Stimulated activated CD4-positive, alpha-beta T cell treated with anti-CD3 and anti-CD28 coated beads, Interleukin-1b, Interleukin-23, amount 100 ng/mL, for 1 hour (primary cell): ENCODE results near the gene RASAL2.

ENCODE experiments used
- DNase-seq, 2 donors: peaks; one replicate each; pipeline ENCODE4 v3.0.0-alpha.2; 2020; ENCODE audit warnings: low read depth in 2 of 2

Gene RASAL2

DNA sequence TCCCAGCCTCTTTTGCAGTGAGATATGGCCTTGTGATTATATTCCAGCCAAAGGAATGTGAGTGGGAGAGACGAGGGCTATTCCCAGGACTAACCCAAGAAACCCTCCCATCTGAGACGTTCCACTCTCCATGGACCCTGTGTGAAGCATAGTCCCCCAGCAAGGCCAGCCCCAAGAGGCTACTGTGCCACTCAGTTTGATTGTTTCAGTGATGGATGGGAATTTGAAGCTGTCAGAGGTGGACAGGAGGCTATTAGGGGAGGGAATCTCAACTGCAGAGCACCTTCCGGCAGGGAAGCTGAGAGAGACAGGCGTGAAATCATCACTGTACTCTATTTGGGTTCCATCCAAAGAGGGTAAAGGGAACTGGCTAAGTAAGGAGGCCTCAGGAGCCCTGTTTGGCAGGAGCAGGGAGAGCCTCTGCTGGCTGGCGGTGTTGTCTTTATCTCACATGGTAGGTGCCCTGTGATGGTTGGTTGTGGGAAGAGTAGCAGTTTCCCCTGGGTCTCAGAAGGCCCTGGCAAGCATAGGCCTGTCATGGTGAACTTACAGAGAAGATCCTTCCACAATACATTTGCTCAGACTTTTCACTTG, 415.6 kb downstream of the RASAL2 start:
- DNase-seq, result no peak

DNA sequence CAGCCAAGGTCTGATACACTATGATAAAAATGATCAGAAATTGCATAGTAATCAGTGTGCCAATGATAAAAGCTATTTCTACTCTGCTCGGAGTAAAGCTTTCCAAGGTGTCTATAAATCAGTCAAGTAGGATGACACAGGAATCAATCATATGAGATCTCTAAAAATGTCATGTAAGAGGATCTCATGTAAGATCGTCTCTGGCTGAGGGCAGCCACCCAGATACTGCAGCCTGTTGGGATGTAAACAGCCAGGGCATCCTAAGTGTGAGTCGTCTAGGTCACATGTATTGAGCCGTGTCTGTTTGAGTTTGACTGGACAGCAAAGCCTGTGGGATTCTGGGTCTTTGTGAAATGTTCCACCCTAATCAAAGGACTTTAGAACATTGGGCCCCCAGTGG, 416.3 kb downstream of the RASAL2 start:
- no peak for DNase-seq

DNA sequence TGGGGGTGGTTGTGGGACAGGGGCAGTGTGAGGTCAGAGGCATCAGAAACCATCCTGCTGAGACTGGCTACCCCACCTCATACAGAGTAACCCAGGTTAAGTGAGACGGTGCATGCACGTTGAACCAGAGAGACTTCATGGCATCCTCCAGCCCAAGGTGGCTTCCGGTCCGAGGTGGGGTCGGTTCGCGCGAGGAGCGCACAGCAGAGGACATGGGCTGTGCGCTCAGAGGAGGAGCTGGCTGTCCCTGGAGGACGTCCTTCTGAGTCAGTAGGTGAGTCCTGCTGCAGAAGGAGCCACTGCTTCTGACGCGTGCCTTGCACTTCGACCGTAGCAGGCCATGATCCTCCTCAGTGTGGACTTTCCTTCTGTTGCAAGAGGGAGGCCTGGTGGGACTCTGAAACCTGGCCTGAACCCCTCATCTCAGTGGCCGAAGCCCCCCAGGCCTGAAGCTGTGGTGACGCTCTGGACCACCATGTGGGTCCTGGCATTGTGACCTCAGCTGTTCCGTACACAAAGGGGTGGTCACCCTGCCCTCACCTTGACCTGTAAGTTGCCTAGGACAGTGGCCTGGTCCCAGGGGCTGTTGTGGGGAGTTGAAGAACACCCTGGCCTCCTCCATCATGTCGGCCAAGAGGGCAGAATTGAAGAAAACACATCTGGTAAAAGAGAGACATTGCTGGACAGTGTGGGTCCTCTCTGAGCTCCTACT, 418.8 kb downstream of the RASAL2 start, which contains the start of gene TEX35:
Gene TEX35, plus strand, starts transcription at position 544 of the 712 bp plus-strand sequence. Its CDS starts 80 bp downstream, at position 624.
- DNase-seq, result no peak

DNA sequence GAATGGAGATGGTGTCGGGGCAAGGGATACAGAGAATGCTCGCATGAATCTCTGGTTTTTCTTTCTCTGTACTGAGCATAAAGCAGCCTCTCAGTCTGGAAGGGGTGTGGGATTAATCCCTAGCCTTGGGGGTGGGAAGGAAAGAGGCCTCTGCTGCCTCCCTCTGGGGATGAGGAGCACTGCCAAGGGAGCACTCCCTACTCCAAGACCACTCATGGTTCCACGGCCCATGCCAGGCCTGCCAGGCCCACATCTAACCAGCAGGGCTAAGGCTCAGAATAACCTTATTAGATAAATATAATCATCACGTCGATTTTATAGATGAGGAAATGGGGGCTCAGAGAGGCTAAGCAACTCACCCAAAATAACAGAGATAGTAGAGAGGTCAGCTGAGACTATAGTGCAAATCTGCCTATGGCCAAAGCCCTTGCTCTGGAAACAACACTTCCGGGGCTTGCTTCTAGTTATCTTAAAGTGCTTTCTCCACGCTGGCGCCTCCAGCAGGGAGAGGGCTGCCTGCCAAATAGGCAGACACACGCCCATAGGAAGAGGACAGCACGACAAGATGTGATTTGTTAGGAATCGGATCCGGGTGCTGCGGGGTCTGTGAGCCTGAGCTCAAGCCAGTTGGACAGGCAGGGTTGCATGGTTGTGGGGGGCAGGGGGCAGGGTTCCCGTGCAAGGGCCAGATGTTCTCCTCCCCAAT, 419.5 kb downstream of the RASAL2 start:
- DNase-seq, result no peak

DNA sequence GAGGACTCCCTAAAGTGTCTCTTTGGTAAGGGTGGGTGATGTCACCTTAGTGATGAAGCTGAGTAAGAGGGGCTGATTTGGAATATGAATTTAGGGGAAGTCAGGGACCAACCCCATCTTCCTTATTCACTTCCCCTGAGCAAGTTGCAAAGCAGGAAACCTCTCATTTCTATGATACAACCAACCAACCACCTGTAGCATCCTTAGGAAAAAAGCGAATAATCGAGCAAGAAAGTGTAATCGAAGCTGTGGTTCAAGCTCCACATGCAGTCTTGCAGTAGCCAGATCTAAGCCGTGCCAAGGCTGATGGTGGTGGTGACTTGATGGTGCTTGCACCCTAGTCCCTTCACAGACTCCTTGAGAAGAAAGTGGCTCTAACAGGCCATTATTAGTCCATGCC, 422.2 kb downstream of the RASAL2 start:
- DNase-seq, result no peak

DNA sequence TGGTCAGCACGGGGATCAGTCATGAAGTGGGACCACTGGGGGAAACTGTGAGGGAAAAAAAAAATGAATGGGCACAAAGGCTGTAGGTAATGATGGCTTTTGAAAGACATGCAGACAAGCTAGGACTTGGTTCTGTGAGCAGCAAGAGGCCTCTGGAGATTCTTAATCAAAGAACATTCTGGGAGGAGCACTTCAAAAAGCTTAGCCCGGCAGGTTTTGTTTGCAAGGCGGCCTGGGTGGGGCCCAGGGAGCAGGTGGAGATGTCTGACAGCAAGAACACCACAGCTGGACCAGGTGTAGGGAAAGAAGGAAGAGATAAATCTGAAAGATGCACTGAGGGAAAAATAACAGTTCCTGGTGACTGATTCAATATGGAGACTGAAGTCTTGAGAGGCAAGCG, 425.0 kb downstream of the RASAL2 start:
- no peak for DNase-seq

DNA sequence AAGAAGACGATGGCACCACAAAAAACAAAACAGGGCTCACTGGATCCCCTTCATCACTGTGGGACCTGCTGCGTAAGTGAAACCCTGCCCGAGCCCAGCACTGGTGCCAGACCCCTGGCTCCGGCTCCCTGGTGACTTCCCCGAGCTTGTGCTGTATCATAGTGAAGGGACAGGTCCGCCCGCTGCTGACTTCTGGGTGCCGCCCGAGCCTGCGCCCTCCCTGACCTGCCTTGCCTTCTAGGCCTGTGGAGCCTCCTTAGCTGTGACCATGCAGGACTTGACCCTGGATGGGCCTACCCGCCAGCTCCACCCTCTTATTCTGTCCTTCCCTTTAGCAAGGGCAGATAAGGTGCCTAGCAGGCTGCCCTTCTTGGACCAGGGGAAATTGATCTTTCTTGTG, 426.9 kb downstream of the RASAL2 start:
- DNase-seq, result no peak

DNA sequence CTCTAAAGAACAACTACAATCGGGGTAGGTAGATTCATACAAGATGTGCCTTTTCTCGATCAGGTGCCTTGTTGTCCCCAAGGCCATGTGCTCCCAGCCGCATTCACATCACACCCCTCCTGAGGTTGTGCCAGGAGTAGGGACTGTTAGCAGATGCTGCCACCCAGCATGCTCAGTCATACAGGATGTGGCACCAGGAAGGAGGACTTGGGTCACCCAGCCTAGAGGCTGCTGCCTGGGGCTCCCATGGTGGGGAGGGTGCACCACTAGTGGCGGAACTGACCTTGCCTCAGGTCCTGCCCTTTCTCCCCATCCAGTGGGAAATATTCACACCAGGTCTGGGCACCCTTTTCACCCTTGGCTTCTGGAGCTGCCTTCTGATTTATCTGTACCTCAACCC, 427.3 kb downstream of the RASAL2 start:
- no peak for DNase-seq

DNA sequence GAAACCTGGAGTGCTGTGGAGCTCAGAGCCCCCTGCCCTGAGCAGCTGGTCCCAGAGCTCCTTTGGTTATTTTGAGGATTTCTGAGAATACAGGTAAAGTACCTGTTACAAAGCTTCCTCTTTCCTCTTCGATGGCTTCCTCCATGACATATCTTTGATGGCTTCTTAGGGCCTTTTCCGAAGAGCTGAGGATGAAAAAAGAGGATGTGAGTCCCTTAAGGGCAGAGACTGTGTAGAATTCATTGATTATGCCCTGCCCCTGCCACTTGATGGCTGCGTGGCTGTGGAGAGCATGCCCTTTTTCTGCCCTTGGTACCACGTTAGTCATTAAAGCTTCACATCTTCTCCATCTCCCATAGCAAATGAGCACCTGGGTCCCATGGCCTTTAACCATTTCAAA, 433.2 kb downstream of the RASAL2 start:
- DNase-seq, result no peak

DNA sequence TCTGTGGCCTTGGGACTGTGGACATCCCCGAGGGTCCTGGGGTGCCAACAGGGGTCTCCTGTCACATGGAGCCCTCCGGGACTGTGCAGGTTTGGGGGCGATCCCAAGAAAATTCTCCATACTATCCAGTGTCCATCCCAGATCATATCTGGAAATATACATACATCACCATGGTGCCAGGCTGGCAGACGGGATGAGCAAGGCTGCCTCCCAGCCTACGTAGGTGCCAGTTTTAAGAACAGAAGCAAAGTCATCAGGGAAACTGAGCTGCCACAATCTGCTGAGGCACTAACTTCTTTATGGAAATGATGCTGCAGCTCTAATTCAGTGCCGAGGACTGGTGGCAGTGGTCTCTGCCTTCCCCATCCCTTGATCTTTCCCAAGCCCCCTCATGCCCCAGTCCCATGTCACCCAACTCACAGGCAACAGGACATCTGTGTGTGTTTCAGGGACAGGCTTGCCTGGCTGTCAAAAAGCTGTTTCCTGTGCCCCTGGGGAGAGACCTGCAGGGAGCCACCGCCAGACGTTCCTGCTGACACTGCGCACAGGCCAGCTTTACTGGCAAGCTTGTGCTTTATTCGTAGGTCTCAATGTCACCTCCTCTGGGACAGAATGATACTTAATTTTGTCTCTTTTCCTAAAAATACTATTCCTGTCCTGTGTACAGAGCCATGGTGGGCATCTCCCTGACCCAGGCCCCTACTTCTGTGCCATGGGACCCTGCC, 434.5 kb downstream of the RASAL2 start:
- DNase-seq, result no peak

DNA sequence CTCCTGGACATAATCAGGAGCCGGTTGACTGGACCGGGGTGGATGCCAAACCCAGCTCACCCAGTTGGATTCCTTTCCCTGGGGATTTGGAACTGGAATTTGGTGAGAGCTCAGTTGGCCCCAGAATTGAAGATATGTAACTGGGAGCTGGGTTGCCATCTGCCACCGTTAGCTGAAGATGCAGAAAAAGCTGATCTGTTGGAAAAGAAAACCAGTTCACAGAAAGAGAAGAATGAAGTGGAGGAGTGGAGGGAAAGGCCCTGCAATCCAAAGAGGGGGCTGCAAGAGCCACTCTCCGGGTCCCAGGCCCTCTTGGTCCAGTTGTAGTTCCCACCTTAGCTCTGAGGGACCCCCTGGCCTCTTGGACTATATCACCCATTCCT, 435.0 kb downstream of the RASAL2 start:
- no peak for DNase-seq

DNA sequence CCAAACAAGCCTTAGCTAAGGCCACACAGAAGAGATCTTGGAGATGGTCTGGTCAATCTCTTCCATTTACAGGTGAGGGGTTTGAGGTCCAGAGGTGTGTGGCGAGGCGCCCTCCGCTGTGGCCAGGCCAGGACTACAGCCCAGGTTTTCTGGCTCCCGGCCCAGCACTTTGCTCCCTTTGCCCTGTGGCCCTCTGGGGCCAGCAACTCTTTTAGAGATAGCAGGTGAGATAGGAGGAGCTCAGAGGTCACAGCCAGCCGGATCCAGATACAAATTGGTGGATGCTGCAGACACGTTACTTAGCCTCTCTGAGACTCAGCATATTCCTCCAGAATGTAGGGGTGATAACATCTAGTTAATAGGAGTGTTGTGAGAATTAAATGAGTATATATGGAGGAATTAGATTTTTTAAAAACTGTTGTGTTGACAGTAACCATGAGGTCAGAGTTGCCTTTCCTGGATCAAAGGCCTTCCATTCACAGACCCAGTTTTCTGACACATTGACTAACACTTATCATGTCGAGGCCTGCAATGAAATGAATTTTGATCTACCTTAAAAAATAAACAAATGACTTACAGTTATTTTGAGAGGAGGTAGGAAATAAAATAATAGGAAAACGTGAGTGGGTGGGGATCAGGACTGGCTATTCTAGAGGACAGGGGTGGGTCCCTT, 435.6 kb downstream of the RASAL2 start:
- DNase-seq, result no peak

DNA sequence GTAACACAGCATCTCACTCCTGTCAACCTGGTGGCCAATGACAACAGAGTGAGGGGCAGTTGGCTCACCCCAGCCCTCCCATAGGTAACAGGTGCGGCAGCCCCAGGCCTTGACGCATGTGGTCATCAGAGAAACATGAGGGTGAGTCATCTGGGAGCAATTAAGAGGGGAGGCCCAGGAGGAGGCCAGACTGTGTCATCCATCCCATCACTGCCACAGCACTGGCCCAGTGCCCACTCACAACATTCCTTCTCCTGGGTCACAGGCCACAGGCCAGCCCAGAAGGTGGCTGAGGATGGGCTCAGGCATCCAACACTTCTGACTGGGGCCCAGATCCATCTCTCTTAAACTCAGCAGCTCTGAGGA, 436.1 kb downstream of the RASAL2 start:
- no peak for DNase-seq

DNA sequence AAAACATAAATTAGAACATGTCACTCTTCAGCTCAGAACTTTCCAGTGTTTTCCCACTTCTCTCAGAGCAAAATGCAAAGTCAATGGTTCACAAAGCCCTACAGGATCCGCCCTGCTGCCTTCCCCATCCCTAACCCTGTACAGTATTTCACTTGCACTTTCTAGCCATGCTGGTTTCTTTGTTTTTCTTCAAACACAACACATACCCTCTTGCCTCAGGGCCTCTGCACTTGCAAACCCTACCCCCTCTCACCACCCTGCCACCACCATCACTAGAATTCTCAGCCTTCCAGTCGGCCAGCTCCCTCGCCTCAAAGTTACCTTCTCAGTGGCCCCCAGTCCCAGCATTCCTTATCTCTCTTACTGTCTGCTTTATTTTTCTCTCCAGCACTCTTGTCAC, 436.6 kb downstream of the RASAL2 start:
- no peak for DNase-seq

DNA sequence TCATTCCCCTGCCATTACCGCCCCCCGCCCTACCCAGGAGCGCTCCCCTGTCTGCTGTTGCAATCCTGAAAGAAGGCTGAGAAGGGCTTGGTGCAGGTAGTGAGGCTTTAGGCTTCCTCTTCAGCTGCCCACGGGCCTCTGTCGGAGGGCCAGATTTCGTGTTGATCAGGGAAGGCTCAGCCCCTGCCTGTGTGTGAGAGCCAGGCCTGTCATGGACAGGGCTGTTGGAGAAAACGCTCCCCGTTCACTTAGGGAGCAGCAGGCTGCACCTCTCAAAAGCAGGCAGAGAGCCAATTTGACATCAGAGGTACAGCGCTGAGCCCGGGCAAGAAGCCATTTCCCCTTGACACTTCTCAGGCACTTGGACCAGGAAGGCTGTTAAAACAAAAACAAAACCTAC, 438.0 kb downstream of the RASAL2 start:
- DNase-seq, result no peak

DNA sequence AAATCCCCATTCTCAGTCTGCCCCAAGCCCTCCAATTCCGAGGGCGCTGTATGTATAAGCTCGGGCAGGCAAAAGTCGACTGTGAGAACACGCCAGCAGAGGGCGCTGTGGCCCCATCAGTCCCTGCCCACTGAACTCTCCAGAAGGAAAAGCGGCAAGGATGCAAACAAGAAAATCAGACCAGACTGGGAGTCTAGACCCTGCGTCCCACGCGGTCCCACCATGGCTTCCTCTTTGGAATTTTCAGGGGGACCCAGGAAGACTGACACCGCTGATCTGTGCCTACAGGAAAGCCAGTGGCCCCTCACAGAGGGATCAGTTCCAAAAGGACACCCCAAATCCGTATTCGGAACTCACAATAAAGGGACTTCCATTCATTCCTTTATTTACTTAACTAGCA, 438.5 kb downstream of the RASAL2 start:
- DNase-seq, result peak; percentile 41 to 56

DNA sequence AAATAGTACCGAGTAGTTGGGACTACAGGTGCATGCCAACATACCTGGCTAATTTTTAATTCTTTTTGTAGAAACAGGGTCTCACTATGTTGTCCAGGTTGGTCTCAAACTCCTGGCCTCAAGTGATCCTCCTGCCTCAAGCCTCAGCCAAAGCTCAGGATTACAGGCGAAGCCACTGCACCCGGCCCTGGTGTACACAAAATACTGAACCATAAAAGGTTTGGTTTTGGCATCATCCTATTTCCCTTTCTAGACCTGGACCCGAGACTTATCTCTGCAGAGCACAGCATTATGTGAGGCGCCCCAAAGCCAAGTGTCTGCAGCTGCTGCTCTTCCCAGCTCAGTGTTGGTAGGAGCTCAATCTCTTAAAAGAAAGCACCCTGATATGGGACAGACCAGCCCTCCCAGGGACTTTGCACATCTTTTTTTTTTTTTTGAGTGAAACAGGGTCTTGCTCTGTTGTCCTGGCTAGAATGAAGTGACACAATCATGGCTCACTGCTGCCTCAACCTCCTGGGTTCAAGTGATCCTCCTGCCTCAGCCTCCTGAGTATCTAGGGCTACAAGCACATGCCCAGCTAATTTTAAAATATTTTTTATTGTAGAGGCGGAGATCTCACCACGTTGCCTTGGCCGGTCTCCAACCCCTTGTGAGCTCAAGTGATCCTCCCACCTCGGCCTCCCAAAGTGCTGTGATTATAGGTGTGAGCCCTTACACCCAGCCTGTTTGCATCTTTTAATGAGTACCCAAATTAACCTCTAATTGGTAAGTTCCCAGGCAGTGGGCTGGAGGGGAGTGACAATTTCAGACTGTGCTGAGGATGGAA, 439.4 kb downstream of the RASAL2 start:
- DNase-seq, result no peak
